Measurements from ENCODE around the gene TBXAS1. TPM values are rescaled to one million over a fixed set of nuclear protein-coding genes. Genes with fewer than 3 reads are reported as not detected.

The TBXAS1 gene
- total RNA-seq, 1 donor from 2014 or later = 3.8 TPM

GRCh38 chr7:139973101-139974050, 144.3 kb downstream of the TBXAS1 start:
- intact Hi-C loops (cut with micrococcal nuclease) = no loop called here

- intact Hi-C loops (cut with micrococcal nuclease) = no loop called here
Measured at GRCh38 chr7:139974179-139974811, 145.2 kb downstream of the TBXAS1 start.

GRCh38 chr7:139976055-139976837, 147.2 kb downstream of the TBXAS1 start:
- intact Hi-C loops (cut with micrococcal nuclease) = no loop called here

- intact Hi-C loops (cut with micrococcal nuclease) = no loop called here
Measured at GRCh38 chr7:139976838-139977656, 148.0 kb downstream of the TBXAS1 start.

GRCh38 chr7:139981511-139981895, 152.4 kb downstream of the TBXAS1 start:
- intact Hi-C loops (cut with micrococcal nuclease) = loop anchor here (5.0 kb wide), 2 partner anchors 204 to 334 kb away; partner anchors contain the start of gene HIPK2

GRCh38 chr7:139982927-139983920, 154.2 kb downstream of the TBXAS1 start:
- intact Hi-C loops (cut with micrococcal nuclease) = loop anchor here (5.0 kb wide), 2 partner anchors 206 to 336 kb away; partner anchors contain the start of gene HIPK2

GRCh38 chr7:139984642-139985539, 155.8 kb downstream of the TBXAS1 start:
- intact Hi-C loops (cut with micrococcal nuclease) = loop anchor here (5.0 kb wide), 2 partner anchors 208 to 338 kb away; partner anchors contain the start of gene HIPK2

- intact Hi-C loops (cut with micrococcal nuclease) = no loop called here
Measured at GRCh38 chr7:139985811-139986210, 156.7 kb downstream of the TBXAS1 start.

- intact Hi-C loops (cut with micrococcal nuclease) = no loop called here
Measured at GRCh38 chr7:139987691-139988516, 158.8 kb downstream of the TBXAS1 start.

- intact Hi-C loops (cut with micrococcal nuclease) = no loop called here
Measured at GRCh38 chr7:139989366-139990141, 160.5 kb downstream of the TBXAS1 start.

GRCh38 chr7:139990142-139990535, 161.1 kb downstream of the TBXAS1 start:
- intact Hi-C loops (cut with micrococcal nuclease) = no loop called here

GRCh38 chr7:139990571-139991268, 161.7 kb downstream of the TBXAS1 start:
- intact Hi-C loops (cut with micrococcal nuclease) = no loop called here

- intact Hi-C loops (cut with micrococcal nuclease) = no loop called here
Measured at GRCh38 chr7:139991269-139991666, 162.2 kb downstream of the TBXAS1 start.

- intact Hi-C loops (cut with micrococcal nuclease) = no loop called here
Measured at GRCh38 chr7:139991911-139992310, 162.8 kb downstream of the TBXAS1 start.

GRCh38 chr7:139992353-139993044, 163.4 kb downstream of the TBXAS1 start:
- intact Hi-C loops (cut with micrococcal nuclease) = no loop called here

Measured in T-helper 2 cell treated with Interferon-gamma antibody and Interleukin-4, amounts not matched to agents 100 ng/mL and 5 ng/mL, for 36 hours (primary cell).